Urinary bladder (tissue), 4 donors: ENCODE data around the gene SRSF10. TPM values are rescaled to one million over a fixed set of nuclear protein-coding genes. Genes with fewer than 3 reads are reported as not detected.
"Not testable (repeated sequence)": the region's sequence is repeated elsewhere in the genome, so short reads cannot be mapped to it uniquely, and the experiment has no call there.

Experiments used
- DNase-seq: peaks from one replicate; pipeline ENCODE4 v3.0.0-alpha.2; 2015; ENCODE audit errors: extremely low spot score
- H3K27ac ChIP-seq: one replicate; pipeline ENCODE4 v1.5.1; 2013; ENCODE audit warnings: low read depth, mild to moderate bottlenecking, moderate library complexity
- H3K36me3 ChIP-seq: one replicate; pipeline ENCODE4 v1.6.1; 2013; ENCODE audit warnings: mild to moderate bottlenecking, moderate library complexity; ENCODE audit not compliant: insufficient read depth
- H3K4me1 ChIP-seq: one replicate; pipeline ENCODE4 v1.6.1; 2013; ENCODE audit warnings: mild to moderate bottlenecking, moderate library complexity; ENCODE audit not compliant: insufficient read depth
- H3K4me3 ChIP-seq: one replicate; pipeline ENCODE4 v1.5.1; 2013; ENCODE audit warnings: low read depth, low read length
- WGBS: extraction: QIAGEN DNeasy Blood & Tissue Kit; methylation state at CpG from one replicate; pipeline ENCODE4 v1.1.7; 2013; 5-methylcytosine and 5-hydroxymethylcytosine counted together
- polyA plus RNA-seq: library from polyadenylated mRNA; stranded (reverse); fragments of 200-250 nt; gene quantifications from one replicate; pipeline ENCODE4 v1.2.3, GENCODE V29; 2013
- total RNA-seq: library from RNA; depleted of rRNA; stranded (reverse); fragments of >200 nt; gene quantifications from one replicate; pipeline ENCODE4 v1.2.3, GENCODE V29; 2014
- donor health status: healthy with polysubstance abuse.
- donor health status: healthy.

The SRSF10 gene
- total and polyA plus RNA-seq, 2 donors: 50.7 to 155 TPM

DNA sequence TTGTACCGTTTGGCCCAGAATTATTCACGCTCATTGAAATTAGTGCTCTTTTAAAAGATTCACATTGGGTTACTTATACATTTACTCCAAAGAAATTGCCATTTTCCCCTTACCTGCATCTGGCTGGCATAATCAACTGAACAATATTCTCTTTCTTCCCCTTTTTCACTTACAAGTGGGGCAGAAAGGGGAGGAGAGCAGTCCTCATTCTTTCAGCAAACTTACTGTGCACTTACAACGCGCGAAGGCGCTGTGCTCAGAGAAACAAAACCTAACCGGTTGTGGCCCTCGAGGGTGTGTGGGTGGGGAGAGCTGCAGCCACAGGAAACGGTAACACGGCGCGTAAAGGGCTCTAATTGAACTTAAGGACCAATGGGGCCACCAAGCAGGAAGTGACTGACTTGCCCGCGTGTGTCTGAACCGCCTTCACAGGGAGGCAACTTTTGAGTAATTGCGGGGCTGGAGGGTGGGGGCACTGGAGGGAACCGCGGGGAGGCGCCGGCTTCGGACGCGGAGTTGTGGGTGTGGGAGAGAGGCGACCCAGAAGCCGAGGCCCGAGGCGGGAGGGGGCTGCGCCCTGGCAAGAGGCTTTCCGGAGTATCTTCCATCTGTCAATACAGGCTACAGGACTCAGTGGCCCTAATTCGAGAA, 21.2 kb downstream of the SRSF10 start:
- Histone ChIP-seq H3K36me3 (no peaks in the 10 kb centered on the region), H3K4me1 (no peaks in the 10 kb centered on the region), H3K27ac (peak overlapping the region; percentile 98), H3K4me3 (peak overlapping the region; percentile 63)
- 1% methylated on average over 30 of the region's 30 CpGs for WGBS
- peak; percentile 80 for DNase-seq

DNA sequence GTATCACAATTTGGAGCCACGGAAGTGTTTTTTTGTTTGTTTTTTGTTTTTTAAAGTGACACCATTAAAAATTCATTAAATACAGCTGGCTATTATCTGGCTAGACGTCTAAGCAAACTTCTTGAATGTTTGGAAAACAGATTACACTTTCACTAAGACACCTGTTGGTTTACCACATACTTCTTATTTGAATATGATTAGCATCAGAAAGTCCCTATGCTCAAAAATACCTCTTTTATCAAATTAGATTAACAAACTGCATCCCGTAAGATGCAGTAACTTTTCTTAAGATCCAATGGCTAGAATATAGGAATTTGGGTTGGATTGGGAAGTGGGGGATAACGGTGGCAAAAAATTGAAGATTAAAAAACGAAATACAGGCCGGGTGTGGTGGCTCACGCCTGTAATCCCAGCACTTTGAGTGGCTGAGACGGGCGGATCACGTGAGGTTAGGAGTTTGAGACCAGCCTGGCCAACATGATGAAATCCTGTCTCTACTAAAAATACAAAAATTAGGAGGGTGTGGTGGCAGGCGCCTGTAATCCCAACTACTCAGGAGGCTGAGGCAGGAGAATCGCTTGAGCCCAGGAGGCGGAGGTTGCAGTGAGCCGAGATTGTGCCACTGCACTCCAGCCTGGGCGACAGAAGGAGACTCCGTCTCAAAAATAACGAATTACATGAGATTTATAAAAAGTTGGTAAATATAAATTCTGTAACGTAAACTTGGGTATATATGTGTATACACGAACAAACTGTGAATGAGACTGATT, 21.9 kb downstream of the SRSF10 start:
- H3K36me3 ChIP-seq, H3K4me1 ChIP-seq, DNase-seq: not testable (repeated sequence)
- peak overlapping the region; percentile 63 for H3K4me3 ChIP-seq
- WGBS: 50% methylated on average over 19 of the region's 19 CpGs
- H3K27ac ChIP-seq: peak overlapping the region; percentile 98

DNA sequence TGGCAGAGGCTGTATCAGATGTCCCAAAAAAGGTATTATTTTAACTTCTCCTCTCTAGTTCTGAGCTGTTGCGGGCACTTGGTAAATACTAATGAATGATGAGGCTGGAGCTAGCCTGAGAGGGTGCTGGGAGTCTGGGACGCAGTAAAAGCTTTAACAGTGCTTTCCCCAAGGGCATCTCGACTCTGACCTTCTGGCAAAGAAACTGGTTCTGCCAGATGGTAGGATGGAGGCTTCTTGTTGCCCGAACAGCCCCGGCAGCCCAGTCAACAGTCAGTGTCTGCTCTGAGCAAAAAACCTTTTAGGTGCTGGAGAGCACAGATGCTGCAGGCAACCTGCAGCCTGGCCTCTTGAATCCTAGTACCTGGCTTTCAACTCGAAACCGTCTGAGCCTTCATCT, 23.0 kb downstream of the SRSF10 start:
- 60% methylated on average over 7 of the region's 7 CpGs for WGBS
- no peak overlapping the region for H3K4me3 ChIP-seq
- H3K36me3 ChIP-seq: no peaks in the 10 kb centered on the region
- DNase-seq: no peak
- H3K4me1 ChIP-seq: no peaks in the 10 kb centered on the region
- no peak overlapping the region for H3K27ac ChIP-seq

DNA sequence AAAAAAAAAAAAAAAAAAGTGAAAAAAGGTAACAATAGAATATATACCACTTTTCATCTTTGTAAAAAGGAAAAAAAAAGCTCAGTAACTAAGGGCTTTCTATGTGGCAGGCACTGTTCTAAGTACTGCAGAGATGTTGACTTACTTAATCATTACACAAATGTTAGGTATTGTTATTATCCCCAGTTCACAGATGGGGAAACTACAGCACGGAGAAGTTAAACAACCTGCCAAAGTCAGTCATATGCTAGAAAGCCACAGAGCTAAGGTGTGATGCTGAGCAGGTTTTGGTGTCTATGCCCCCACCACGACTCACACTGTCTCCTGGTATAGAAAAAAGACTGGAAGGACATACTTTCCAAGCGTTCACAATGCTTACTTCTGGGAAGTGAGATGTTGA, 27.1 kb downstream of the SRSF10 start:
- Histone ChIP-seq H3K4me1 (no peaks in the 10 kb centered on the region), H3K27ac (no peak overlapping the region), H3K36me3 (no peaks in the 10 kb centered on the region), H3K4me3 (no peak overlapping the region)
- 72% methylated on average over 3 of the region's 3 CpGs for WGBS
- no peak for DNase-seq

DNA sequence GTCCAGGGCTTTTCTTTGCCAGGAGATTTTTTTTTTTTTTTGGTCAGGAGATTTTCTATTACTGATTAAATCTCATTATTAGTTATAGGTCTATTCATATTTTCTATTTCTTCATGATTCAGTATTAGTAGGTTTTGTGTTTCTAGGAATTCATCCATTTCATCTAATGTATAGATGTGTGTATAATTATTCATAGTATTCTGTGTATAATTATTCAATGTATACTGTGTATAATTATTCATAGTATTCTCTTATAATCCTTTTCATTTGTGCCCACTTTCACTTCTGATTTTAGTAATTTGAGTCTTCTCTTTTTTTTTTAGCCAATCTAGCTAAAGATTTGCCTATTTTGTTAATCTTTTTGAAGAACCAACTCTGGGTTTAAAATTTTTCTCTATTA, 32.8 kb downstream of the SRSF10 start:
- no peak overlapping the region for H3K27ac ChIP-seq
- H3K4me1 ChIP-seq: no peaks in the 10 kb centered on the region
- no peak for DNase-seq
- no peaks in the 10 kb centered on the region for H3K36me3 ChIP-seq
- H3K4me3 ChIP-seq: no peak overlapping the region

DNA sequence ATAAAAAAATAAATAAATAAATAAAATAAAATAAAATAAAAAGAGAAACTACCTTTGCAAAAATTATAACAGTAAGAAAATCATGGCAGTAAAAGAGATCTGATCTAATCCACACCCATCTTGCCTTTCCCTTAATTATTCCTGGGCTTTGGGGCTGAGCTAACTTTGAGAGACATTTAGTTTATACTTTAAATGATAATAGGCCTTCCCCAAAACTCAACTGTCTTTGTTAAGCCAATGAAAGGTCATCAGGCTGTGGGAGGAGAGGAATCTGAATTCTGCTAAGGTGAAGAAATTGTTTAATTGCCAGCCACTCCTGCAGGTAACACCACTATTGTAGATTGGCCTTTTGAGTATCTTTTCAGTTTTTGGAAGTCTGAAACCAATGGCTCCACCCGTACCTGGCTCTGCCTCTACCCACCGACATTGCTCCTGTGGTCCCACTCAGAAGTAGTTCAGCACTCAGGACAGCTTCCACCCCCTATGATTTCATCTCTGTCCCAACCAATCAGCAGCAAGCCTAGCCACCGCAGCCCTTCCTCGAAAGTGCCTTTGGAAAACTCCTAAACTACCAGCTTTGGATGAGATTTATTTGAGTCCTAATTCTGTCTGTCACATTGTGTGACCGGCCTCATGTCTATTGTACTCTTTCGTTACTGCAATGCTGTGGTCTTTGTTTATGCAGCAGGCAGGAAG, 43.5 kb downstream of the SRSF10 start:
- no peaks in the 10 kb centered on the region for H3K4me1 ChIP-seq
- DNase-seq: no peak
- H3K27ac ChIP-seq: no peak overlapping the region
- H3K36me3 ChIP-seq: no peaks in the 10 kb centered on the region
- 36% methylated on average over 6 of the region's 6 CpGs for WGBS
- no peak overlapping the region for H3K4me3 ChIP-seq

DNA sequence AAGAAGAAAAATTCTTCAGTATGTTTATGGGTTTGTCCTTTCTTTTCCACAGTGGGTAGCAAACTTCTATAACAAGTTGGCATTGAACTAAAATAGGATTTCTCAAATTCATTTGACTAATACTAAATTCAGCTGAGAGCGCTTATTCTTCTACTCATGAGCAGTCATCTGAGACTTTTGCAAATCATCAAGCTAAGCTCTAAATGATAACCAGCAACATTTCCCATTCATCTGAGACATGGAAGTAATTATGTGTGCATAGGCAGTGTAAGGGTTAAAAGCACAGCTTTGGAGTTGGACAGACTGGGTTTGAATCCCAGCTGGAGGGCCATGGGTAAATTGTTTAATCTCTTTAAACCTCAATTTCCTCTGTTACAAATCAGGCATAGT, 48.6 kb downstream of the SRSF10 start:
- Histone ChIP-seq H3K36me3 (no peaks in the 10 kb centered on the region), H3K4me3 (no peak overlapping the region), H3K27ac (no peak overlapping the region), H3K4me1 (no peaks in the 10 kb centered on the region)
- DNase-seq: no peak
- 65% methylated on average over 1 of the region's 1 CpG for WGBS

DNA sequence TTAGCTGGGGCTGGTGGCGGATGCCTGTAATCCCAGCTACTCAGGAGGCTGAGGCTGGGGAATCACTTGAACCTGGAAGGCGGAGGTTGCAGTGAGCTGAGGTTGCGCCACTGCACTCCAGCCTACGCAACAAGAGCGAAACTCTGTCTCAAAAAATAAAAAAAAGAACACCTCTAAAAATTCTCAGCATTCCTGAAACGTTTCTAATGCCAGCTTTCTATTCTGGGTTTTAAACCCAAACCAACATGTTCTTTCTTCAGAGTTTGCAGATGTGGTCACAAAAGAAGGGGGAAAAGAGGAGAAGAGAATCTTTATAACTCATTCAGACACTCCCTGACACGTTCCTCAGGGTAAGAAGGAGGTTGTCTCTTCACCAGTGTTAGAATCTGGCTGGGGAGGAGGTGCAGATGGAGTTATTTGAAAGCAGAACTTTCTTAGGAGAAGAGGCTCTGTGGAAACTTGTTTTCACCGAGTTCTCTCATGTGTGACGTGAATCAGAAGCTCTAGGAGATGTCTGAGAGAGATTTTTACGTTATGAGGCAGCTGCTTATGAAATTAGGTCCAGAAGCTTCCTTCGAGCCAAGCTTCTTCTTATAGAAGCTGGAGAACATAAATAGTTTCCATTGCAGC, 49.2 kb downstream of the SRSF10 start:
- H3K36me3 ChIP-seq: no peaks in the 10 kb centered on the region
- H3K4me3 ChIP-seq: no peak overlapping the region
- no peaks in the 10 kb centered on the region for H3K4me1 ChIP-seq
- no peak overlapping the region for H3K27ac ChIP-seq
- no peak for DNase-seq
- WGBS: 38% methylated on average over 11 of the region's 11 CpGs

DNA sequence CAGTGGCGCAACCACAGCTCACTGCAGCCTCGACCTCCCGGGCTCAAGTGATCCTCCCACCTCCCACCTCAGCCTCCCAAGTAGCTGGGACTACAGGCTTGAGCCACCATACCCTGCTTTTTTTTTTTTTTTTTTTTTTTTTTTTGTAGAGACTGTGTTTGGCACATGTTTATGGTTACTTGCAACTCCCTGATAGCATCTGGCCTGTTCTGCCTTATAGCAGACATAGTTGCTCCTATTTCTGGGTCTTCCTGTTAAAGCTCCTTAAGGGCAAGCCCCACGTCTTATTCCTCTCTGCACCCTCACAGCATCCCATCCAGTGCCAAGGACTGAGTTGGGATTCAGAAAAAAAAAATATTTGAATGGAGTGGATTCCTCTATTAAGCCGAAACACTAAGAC, 49.9 kb downstream of the SRSF10 start:
- H3K36me3 ChIP-seq: no peaks in the 10 kb centered on the region
- WGBS: 86% methylated on average over 5 of the region's 5 CpGs
- H3K4me1 ChIP-seq: no peaks in the 10 kb centered on the region
- no peak overlapping the region for H3K27ac ChIP-seq
- DNase-seq: no peak
- H3K4me3 ChIP-seq: no peak overlapping the region

DNA sequence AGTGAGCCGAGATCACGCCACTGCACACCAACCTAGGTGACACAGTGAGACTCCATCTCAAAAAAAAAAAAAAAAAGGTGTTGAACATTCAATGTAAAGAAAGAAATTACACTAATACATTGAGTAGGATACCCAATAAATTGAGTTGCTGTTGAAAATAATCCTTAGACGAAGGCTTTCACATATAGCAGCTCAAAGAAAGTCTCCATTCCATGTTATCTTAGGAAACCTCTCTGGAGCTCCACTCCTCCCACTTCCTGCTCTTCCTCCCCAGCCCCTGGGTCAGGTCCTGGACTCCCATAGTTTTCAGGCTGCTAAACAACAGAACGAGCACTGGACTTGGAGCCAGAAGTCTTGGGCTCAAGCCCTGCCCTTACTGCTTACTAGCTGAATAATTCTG, 51.3 kb downstream of the SRSF10 start:
- DNase-seq: no peak
- Histone ChIP-seq H3K27ac (no peak overlapping the region), H3K4me1 (no peaks in the 10 kb centered on the region), H3K36me3 (no peaks in the 10 kb centered on the region), H3K4me3 (no peak overlapping the region)
- WGBS: 81% methylated on average over 4 of the region's 4 CpGs

DNA sequence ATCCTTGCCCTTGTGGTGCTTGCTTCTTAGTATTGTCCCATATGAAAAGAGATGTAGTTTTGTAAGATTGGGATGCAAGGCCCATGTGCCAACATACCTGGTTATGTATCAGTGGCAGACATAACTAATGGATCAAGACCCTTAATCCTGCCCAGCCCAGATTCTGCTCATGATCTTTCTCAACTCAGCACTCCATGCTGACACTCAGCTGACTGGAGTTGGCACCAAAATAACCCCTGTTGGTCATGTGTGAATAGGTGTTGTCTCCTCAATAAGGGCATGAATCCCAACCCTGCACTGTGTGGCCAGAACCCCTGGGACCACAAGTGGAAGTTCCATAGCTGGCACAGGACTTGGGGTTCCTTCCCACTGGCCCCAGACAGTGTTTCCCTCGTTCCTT, 53.0 kb downstream of the SRSF10 start:
- no peak overlapping the region for H3K4me3 ChIP-seq
- no peak overlapping the region for H3K27ac ChIP-seq
- no peaks in the 10 kb centered on the region for H3K36me3 ChIP-seq
- DNase-seq: no peak
- WGBS: 71% methylated on average over 1 of the region's 1 CpG
- H3K4me1 ChIP-seq: no peaks in the 10 kb centered on the region

DNA sequence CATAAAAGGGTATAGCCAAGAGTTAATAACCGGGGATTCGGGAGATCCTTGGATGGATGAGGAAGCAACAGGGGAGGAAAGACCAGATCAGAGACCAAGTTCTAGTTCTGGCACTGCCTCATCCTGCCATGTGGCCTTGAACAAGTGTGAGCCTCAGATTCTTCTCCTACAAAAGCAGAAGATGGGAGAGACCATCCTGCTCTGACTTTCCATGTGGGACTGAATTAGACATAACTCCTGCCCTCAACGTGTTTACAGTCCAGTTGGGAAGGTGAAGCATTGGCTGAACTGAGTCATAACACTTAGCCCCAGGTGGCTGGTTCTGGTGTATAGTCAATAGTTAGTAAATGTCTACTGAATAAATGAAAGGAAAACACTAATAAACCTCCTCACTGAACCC, 54.8 kb downstream of the SRSF10 start:
- no peak overlapping the region for H3K27ac ChIP-seq
- no peak overlapping the region for H3K4me3 ChIP-seq
- H3K36me3 ChIP-seq: no peaks in the 10 kb centered on the region
- 82% methylated on average over 3 of the region's 3 CpGs for WGBS
- no peaks in the 10 kb centered on the region for H3K4me1 ChIP-seq
- DNase-seq: no peak

DNA sequence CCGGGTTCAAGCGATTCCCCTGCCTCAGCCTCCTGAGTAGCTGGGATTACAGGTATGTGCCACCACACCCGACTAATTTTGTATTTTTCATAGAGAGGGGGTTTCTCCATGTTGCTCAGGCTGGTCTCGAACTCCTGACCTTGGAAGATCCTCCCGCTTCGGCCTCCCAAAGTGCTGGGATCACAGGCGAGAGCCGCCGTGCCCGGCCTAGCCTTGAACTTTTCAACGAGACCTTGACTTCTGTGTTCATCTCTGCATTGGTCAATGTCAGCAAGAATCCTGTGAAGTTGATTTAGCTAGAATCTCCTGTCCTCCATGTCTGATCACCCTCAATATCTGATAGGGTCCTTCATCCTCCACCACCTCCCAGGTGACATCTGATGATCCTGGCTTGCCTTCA, 55.5 kb downstream of the SRSF10 start:
- no peak for DNase-seq
- Histone ChIP-seq H3K36me3 (no peaks in the 10 kb centered on the region), H3K4me3 (no peak overlapping the region), H3K27ac (no peak overlapping the region), H3K4me1 (no peaks in the 10 kb centered on the region)
- WGBS: 93% methylated on average over 11 of the region's 11 CpGs
